ENCODE measurements around the gene RLN3. TPM values are rescaled to one million over a fixed set of nuclear protein-coding genes. Genes with fewer than 3 reads are reported as not detected.

RLN3 gene
- total and polyA plus RNA-seq, 4 experiments from 2014 or later = 0.41 TPM; not detected in 3

DNA sequence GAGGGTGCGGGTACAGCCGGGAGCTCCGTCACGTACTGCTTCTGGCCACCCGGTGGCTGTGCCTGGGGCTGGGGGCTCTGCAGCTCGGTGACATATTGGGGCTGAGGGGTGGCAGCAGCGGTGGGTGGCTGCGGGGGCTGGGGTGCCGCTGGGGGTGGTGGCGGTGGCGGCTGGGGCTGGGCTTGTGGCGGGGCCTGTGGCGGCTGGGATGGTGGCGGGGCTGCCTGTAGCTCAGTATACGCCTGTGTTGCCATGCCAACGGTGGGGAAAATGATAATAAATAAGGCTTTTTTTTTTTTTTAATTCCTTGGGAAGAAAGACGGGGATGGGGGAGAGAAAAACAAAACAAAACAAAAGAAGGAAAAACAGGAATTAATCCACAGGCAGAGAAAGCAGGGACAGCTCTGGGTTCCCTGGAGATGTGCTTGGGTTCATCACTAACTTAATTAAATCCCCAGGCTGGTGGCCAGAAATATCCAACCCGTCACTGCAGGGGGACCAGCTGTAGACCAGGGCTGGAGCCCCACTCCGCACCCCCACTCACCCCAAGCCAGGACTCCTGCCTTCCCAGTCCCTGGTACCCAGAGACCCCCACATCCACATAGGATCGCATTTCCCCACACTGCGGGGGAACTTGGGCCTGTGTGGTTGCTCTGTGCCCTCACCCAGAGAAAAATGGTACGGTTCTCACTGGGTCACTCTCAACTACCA is 34.2 kb upstream of the RLN3 start:
- Mint-ChIP-seq H3K27ac (peak overlapping the region in 2 of 7 donors; percentile 56 to 69), H3K4me3 (no peak overlapping the region), H3K9me3 (no peaks in the 10 kb centered on the region), H3K27me3 (no peaks in the 10 kb centered on the region), H3K36me3 (peaks cover 26 to 39% of the 10 kb centered on the region in 2 donors), H3K4me1 (peaks cover 15 to 36% (median 24%) of the 10 kb centered on the region in 4 donors)
- ChIA-PET CTCF (ENCODE audit: partially characterized antibody) (interaction anchor here (1.0 kb wide), 1 partner anchor 12 kb away, joined by 5 read pairs; the partner anchor contains the start of gene RFX1), POLR2A (ENCODE audit: partially characterized antibody) (interaction anchor here (1.7 to 2.6 kb wide), 4 partner anchors 10 to 38 kb away, joined by 8 to 21 read pairs (median 10); partner anchors contain the start of genes IL27RA and RFX1)
- intact Hi-C loops (cut with micrococcal nuclease) = no loop called here
- peaks cover 13% of the 10 kb centered on the region for H3K4me1 ChIP-seq (ENCODE audit: insufficient read depth, low read length)
- H3K36me3 ChIP-seq (ENCODE audit: insufficient read depth, low read length) = peaks cover 16% of the 10 kb centered on the region
- no peak overlapping the region for H3K27ac ChIP-seq (ENCODE audit: low read depth, low read length)
- no peak for DNase-seq
- H3K27me3 ChIP-seq (ENCODE audit: insufficient read depth, low read length) = no peaks in the 10 kb centered on the region
- H3K4me3 ChIP-seq (ENCODE audit: low read length in 2 of 2) = no peak overlapping the region
- H3K9me3 ChIP-seq (ENCODE audit: control insufficient read depth in 1 of 2, low read length in 2 of 2) = no peaks in the 10 kb centered on the region

DNA sequence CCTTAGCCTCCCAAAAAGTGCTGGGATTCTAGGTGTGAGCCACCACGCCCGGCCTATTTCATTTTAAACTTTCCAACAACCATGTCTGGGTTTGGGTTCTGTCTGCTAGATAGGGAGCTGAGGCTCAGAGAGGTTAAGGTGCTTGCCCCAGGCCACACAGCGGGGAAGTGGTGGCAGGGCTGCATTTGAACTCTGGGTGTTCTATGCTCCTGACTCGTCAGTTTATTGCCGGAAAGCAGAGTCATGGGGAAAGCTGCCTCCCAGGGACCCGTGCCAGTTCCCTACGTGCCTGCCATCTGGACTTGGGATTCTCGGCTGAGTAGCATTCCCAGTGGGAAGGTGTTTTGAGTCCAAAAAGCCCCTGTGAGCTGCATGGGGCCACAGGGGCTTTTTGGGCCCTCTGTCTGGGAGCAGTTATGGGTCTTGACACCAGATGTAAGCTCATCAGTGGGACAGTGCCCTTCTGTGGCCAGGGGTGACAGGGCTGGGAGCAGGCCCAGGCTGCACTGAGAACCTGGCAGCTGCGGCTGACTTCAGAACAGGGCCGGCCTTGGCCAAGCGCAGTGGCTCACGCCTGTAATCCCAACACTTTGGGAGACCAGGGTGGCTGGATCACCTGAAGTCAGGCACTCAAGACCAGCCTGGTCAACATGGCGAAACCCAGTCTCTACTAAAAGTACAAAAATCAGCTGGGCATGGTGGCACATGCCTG is 32.8 kb upstream of the RLN3 start:
- Mint-ChIP-seq H3K4me3 (no peak overlapping the region), H3K36me3 (peaks cover 14 to 29% of the 10 kb centered on the region in 2 donors), H3K9me3 (no peaks in the 10 kb centered on the region), H3K27me3 (no peaks in the 10 kb centered on the region), H3K4me1 (peaks cover 2 to 27% (median 16%) of the 10 kb centered on the region in 4 donors), H3K27ac (peak overlapping the region in 1 of 7 donors; percentile 29)
- ChIA-PET POLR2A (ENCODE audit: partially characterized antibody) (interaction anchor here (0.7 to 3.1 kb wide), 4 partner anchors 10 to 37 kb away, joined by 3 to 24 read pairs (median 8); partner anchors contain the start of genes IL27RA and RFX1), CTCF (ENCODE audit: partially characterized antibody) (no interaction called here)
- no peak for DNase-seq
- Histone ChIP-seq H3K9me3 (ENCODE audit: control insufficient read depth in 1 of 2, low read length in 2 of 2) (no peaks in the 10 kb centered on the region), H3K27me3 (ENCODE audit: insufficient read depth, low read length) (no peaks in the 10 kb centered on the region), H3K4me1 (ENCODE audit: insufficient read depth, low read length) (peaks cover 5% of the 10 kb centered on the region), H3K4me3 (ENCODE audit: low read length in 2 of 2) (no peak overlapping the region), H3K27ac (ENCODE audit: low read depth, low read length) (no peak overlapping the region), H3K36me3 (ENCODE audit: insufficient read depth, low read length) (peaks cover 16% of the 10 kb centered on the region)
- intact Hi-C loops (cut with micrococcal nuclease) = no loop called here

DNA sequence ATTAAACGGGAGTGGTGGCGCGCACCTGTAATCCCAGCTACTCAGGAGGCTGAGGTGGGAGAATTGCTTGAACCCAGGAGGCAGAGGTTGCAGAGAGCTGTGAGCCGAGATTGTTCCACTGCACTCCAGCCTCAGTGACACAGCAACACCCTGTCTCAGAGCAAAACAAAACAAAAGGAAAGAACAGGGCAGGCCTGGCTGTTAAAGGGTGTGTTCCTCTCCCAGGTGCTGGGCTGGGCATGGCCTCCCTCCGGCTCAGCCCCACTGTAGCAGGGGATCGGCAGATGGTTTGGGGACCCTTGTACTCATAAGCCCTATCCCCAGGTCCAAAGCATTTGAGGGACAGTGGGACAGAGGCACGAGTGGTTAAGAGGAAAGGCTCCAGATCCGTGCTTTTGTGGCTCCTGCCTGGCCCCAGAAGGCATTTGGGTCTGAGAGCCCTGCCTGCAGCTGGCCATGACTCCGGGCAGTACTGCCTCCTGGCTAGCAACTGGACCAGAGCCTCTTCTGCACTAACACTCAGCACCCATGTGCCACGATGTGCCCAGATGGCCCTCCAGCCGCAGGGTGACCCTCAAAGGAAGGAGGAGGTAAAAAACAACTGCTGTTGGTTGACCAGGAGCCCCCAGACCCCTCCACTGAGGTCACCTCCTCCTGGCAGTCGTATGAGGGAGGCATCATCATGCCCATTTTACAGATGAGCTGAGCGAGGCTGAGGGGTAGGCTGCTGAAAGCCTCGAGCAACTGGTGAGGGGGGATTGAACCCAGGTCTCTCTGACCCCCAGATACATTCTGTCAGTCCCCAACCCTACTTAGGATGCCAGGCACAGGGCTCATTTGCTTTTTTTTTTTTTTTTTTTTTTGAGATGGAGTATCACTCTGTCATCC is 31.8 kb upstream of the RLN3 start:
- H3K4me3 ChIP-seq (ENCODE audit: low read length in 2 of 2) = no peak overlapping the region
- H3K27ac Mint-ChIP-seq = peak overlapping the region in 2 of 7 donors; percentile 35 to 56
- H3K27ac ChIP-seq (ENCODE audit: low read depth, low read length) = no peak overlapping the region
- no peaks in the 10 kb centered on the region for H3K9me3 Mint-ChIP-seq
- H3K27me3 ChIP-seq (ENCODE audit: insufficient read depth, low read length) = no peaks in the 10 kb centered on the region
- H3K4me3 Mint-ChIP-seq = no peak overlapping the region
- CTCF ChIA-PET (ENCODE audit: partially characterized antibody) = interaction anchor here (0.7 kb wide), 1 partner anchor 351 kb away, joined by 3 read pairs; no protein-coding TSS in a partner anchor
- no peaks in the 10 kb centered on the region for H3K27me3 Mint-ChIP-seq
- H3K4me1 Mint-ChIP-seq = peaks cover 8 to 31% (median 19%) of the 10 kb centered on the region in 4 donors
- H3K4me1 ChIP-seq (ENCODE audit: insufficient read depth, low read length) = peaks cover 14% of the 10 kb centered on the region
- POLR2A ChIA-PET (ENCODE audit: partially characterized antibody) = interaction anchor here (0.6 to 3.1 kb wide), 4 partner anchors 9 to 21 kb away, joined by 3 to 24 read pairs (median 8); partner anchors contain the start of gene RFX1
- H3K9me3 ChIP-seq (ENCODE audit: control insufficient read depth in 1 of 2, low read length in 2 of 2) = no peaks in the 10 kb centered on the region
- DNase-seq = no peak
- intact Hi-C loops (cut with micrococcal nuclease) = no loop called here
- peaks cover 12 to 26% of the 10 kb centered on the region in 2 donors for H3K36me3 Mint-ChIP-seq
- H3K36me3 ChIP-seq (ENCODE audit: insufficient read depth, low read length) = peaks cover 16% of the 10 kb centered on the region

DNA sequence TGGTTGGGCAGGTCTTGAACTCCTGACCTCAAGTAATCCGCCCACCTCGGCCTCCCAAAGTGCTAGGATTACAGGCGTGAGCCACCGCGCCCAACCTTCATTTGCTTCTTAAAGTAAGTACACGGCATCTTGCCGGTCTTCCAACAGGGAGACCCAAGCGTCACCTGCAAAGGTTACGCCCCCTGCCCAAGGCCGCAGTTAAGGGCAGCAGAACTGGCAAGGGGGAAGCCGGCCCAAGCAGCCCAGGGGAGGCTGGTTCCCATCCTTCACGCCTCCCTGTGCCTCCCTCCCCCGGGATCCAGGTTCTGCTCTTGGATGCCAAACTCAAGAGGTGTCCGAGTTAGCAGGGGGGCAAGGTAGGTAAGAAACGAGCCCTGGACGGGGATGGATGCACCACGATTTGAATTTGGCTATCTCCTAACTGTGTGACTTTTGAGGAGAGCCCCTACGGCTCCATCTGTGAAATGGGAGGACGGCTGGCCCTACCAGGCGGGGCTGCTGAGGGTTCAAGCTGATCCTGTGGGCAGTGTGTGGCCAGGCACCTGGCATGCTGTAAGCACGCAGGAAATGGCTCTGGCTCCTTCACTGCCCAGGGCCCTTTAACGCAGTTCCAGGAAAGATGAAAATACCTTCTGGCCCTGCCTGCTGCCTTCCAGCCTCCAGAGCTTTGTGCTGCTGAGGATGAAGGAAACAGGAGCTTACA is 30.9 kb upstream of the RLN3 start:
- intact Hi-C loops (cut with micrococcal nuclease) = no loop called here
- H3K36me3 ChIP-seq (ENCODE audit: insufficient read depth, low read length) = peaks cover 13% of the 10 kb centered on the region
- no peaks in the 10 kb centered on the region for H3K9me3 ChIP-seq (ENCODE audit: control insufficient read depth in 1 of 2, low read length in 2 of 2)
- peak overlapping the region in 1 of 7 donors; percentile 41 for H3K27ac Mint-ChIP-seq
- H3K27me3 ChIP-seq (ENCODE audit: insufficient read depth, low read length) = no peaks in the 10 kb centered on the region
- H3K4me1 Mint-ChIP-seq = peaks cover 10 to 34% (median 22%) of the 10 kb centered on the region in 4 donors
- H3K4me3 ChIP-seq (ENCODE audit: low read length in 2 of 2) = no peak overlapping the region
- CTCF ChIA-PET (ENCODE audit: partially characterized antibody) = interaction anchor here (0.7 kb wide), 1 partner anchor 350 kb away, joined by 3 read pairs; no protein-coding TSS in a partner anchor
- POLR2A ChIA-PET (ENCODE audit: partially characterized antibody) = interaction anchor here (3.1 kb wide), 1 partner anchor 12 kb away, joined by 24 read pairs; no protein-coding TSS in a partner anchor
- H3K4me1 ChIP-seq (ENCODE audit: insufficient read depth, low read length) = peaks cover 24% of the 10 kb centered on the region
- DNase-seq = no peak
- H3K9me3 Mint-ChIP-seq = no peaks in the 10 kb centered on the region
- H3K27ac ChIP-seq (ENCODE audit: low read depth, low read length) = no peak overlapping the region
- no peaks in the 10 kb centered on the region for H3K27me3 Mint-ChIP-seq
- H3K4me3 Mint-ChIP-seq = no peak overlapping the region
- peaks cover 11 to 21% of the 10 kb centered on the region in 2 donors for H3K36me3 Mint-ChIP-seq

DNA sequence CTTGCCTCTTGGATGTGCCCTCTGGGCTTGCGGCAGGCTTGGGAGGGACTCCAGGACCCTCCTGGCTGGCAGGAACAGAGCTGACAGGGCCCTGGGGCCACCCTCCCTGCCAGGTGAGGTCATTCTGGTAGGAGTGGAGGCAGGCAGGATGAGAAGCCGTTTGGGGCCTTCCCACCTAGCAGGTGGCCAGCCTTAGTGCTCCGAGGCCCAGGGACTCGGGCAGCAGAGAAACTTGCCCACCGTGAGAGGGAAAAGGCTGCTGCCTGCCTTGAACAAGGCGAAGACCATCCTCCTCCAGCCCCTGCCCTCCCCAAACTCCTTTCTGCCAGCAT is 30.4 kb upstream of the RLN3 start:
- H3K27ac Mint-ChIP-seq = peak overlapping the region in 1 of 7 donors; percentile 84
- peaks cover 11 to 16% of the 10 kb centered on the region in 2 donors for H3K36me3 Mint-ChIP-seq
- no peaks in the 10 kb centered on the region for H3K9me3 Mint-ChIP-seq
- H3K36me3 ChIP-seq (ENCODE audit: insufficient read depth, low read length) = peaks cover 8% of the 10 kb centered on the region
- H3K9me3 ChIP-seq (ENCODE audit: control insufficient read depth in 1 of 2, low read length in 2 of 2) = no peaks in the 10 kb centered on the region
- intact Hi-C loops (cut with micrococcal nuclease) = no loop called here
- ChIA-PET CTCF (ENCODE audit: partially characterized antibody) (no interaction called here), POLR2A (ENCODE audit: partially characterized antibody) (interaction anchor here (1.3 to 3.1 kb wide), 2 partner anchors 8 to 13 kb away, joined by 4 to 24 read pairs; no protein-coding TSS in a partner anchor)
- no peaks in the 10 kb centered on the region for H3K27me3 ChIP-seq (ENCODE audit: insufficient read depth, low read length)
- H3K4me1 Mint-ChIP-seq = peaks cover 12 to 36% (median 24%) of the 10 kb centered on the region in 4 donors
- H3K4me3 Mint-ChIP-seq = no peak overlapping the region
- H3K27ac ChIP-seq (ENCODE audit: low read depth, low read length) = no peak overlapping the region
- no peak for DNase-seq
- no peak overlapping the region for H3K4me3 ChIP-seq (ENCODE audit: low read length in 2 of 2)
- peaks cover 29% of the 10 kb centered on the region for H3K4me1 ChIP-seq (ENCODE audit: insufficient read depth, low read length)
- H3K27me3 Mint-ChIP-seq = no peaks in the 10 kb centered on the region

DNA sequence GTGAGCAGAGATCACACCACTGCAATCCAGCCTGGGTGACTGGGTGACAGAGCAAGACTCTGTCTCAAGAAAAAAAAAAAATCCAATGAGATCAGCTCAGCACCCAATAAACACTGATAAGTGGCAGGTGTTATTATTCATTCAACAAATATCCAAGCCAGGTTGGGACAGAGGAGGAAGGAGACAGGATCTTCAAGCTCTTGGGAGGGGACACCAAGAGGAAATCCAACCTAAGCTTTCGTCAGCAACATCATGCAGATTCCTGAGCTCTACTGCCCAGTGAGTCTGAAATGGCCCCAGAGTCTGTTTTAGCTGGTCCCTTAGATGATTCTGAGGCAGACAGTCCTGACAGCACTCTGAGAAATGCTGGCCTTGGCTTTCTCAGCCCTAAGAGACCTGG is 29.5 kb upstream of the RLN3 start:
- H3K27me3 Mint-ChIP-seq = no peaks in the 10 kb centered on the region
- Histone ChIP-seq H3K27me3 (ENCODE audit: insufficient read depth, low read length) (no peaks in the 10 kb centered on the region), H3K9me3 (ENCODE audit: control insufficient read depth in 1 of 2, low read length in 2 of 2) (no peaks in the 10 kb centered on the region), H3K4me3 (ENCODE audit: low read length in 2 of 2) (no peak overlapping the region), H3K36me3 (ENCODE audit: insufficient read depth, low read length) (peaks cover 3% of the 10 kb centered on the region), H3K4me1 (ENCODE audit: insufficient read depth, low read length) (peaks cover 37% of the 10 kb centered on the region), H3K27ac (ENCODE audit: low read depth, low read length) (no peak overlapping the region)
- peak overlapping the region; percentile 60 to 91 (median 82) for H3K27ac Mint-ChIP-seq
- ChIA-PET POLR2A (ENCODE audit: partially characterized antibody) (interaction anchor here (0.9 to 3.2 kb wide), 8 partner anchors 8 to 224 kb away, joined by 3 to 13 read pairs (median 4); partner anchors contain the start of genes C19orf53, DCAF15 and IL27RA), CTCF (ENCODE audit: partially characterized antibody) (interaction anchor here (0.9 to 1.3 kb wide), 3 partner anchors 8 to 28 kb away, joined by 3 to 4 read pairs (median 3); no protein-coding TSS in a partner anchor)
- no peak for DNase-seq
- H3K4me3 Mint-ChIP-seq = peak overlapping the region in 1 of 8 donors; percentile 36
- H3K36me3 Mint-ChIP-seq = peaks cover 7 to 14% of the 10 kb centered on the region in 2 donors
- intact Hi-C loops (cut with micrococcal nuclease) = no loop called here
- peaks cover 21 to 44% (median 29%) of the 10 kb centered on the region in 4 donors for H3K4me1 Mint-ChIP-seq
- no peaks in the 10 kb centered on the region for H3K9me3 Mint-ChIP-seq

Data from CD4-positive, alpha-beta memory T cell (primary cell).